Right cardiac atrium (tissue), 5 donors: ENCODE results near the gene ARFIP1. TPM values are rescaled to one million over a fixed set of nuclear protein-coding genes. Genes with fewer than 3 reads are reported as not detected.
"Not testable (repeated sequence)": the region's sequence is repeated elsewhere in the genome, so short reads cannot be mapped to it uniquely, and the experiment has no call there.

Experiments used
- ATAC-seq, 2 donors: fragments of 200-7000 bp; cut with Tn5 transposase; one replicate each; pipeline versions ENCODE4 v1.8.0 to v1.9.1; 2020; ENCODE audit warnings: moderate library complexity in 2 of 2, mild to moderate bottlenecking in 1 of 2
- DNase-seq, 3 donors: peaks; one replicate each; pipeline ENCODE4 v3.0.0-alpha.2; 2020
- H3K27ac ChIP-seq: one replicate; pipeline ENCODE4 v1.5.1; 2013; ENCODE audit warnings: mild to moderate bottlenecking, low read length, control low read depth, moderate library complexity
- H3K27me3 ChIP-seq: one replicate; pipeline ENCODE4 v1.6.1; 2013; ENCODE audit not compliant: control insufficient read depth, insufficient read depth
- H3K4me1 ChIP-seq: one replicate; pipeline ENCODE4 v1.6.1; 2013; ENCODE audit warnings: low read length; ENCODE audit not compliant: control insufficient read depth, insufficient read depth
- H3K4me3 ChIP-seq: one replicate; pipeline ENCODE4 v1.5.1; 2013; ENCODE audit warnings: low read length, control low read depth
- H3K9me3 ChIP-seq: one replicate; pipeline ENCODE4 v1.6.1; 2013; ENCODE audit warnings: low read length; ENCODE audit not compliant: control insufficient read depth
- WGBS: extraction: QIAGEN DNeasy Blood & Tissue Kit; methylation state at CpG from one replicate; pipeline ENCODE4 v1.1.7; 2013; 5-methylcytosine and 5-hydroxymethylcytosine counted together
- intact Hi-C, 4 donors: fragments of 100-400 bp; cut with DNase I; formaldehyde crosslinking; loops; one replicate each; pipeline versions ENCODE4 v1.11.0 to v1.14.0; 2022 to 2023
- polyA plus RNA-seq: library from polyadenylated mRNA; stranded (reverse); fragments of 200-250 nt; gene quantifications from one replicate; pipeline ENCODE4 v1.2.3, GENCODE V29; 2013
- total RNA-seq, 4 donors: library from RNA; stranded (reverse); fragmentation: NEBNext Ultra II Directional; extraction: Animal tissue kit (Norgen Biotek cat#: 25700); gene quantifications; one replicate each; pipeline ENCODE4 v1.2.1, GENCODE V29; 2021
- donor health status: healthy with polysubstance abuse.
- donor health status: DM: no; HTN: yes; CAD: no.
- donor health status: DM: no; HTN: no; CAD: no.
- donor health status: DM: no; HTN: yes; CAD: no; lungs with severe emphysema.
- donor health status: DM: yes; HTN: yes; CAD: no.

Gene ARFIP1
- total and polyA plus RNA-seq, 5 donors: 8.9 to 20.6 (median 18.9) TPM

DNA sequence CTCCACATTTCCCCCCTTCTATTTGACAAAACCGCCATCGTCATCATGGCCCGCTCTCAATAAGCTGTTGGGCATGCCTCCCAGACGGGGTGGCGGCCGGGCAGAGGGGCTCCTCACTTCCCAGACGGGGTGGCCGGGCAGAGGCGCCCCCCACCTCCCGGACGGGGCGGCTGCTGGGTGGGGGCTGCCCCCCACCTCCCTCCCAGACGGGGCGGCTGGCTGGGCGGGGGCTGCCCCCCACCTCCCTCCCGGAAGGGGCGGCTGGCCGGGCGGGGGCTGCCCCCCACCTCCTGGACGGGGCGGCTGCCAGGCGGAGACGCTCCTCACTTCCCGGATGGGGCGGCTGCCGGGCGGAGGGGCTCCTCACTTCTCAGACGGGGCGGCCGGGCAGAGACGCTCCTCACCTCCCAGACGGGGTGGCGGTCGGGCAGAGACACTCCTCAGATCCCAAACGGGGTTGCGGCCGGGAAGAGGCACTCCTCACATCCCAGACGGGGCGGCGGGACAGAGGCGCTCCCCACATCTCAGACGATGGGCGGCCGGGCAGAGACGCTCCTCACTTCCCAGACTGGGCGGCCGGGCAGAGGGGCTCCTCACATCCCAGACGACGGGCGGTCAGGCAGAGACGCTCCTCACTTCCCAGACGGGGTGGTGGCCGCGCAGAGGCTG is 14.6 kb upstream of the ARFIP1 start:
- intact Hi-C loops, H3K27me3 ChIP-seq, H3K4me1 ChIP-seq, H3K9me3 ChIP-seq, H3K4me3 ChIP-seq, ATAC-seq, H3K27ac ChIP-seq: not testable (repeated sequence)
- peak in 1 of 3 donors; percentile 53 for DNase-seq
- WGBS: 93% methylated on average over 54 of the region's 54 CpGs

DNA sequence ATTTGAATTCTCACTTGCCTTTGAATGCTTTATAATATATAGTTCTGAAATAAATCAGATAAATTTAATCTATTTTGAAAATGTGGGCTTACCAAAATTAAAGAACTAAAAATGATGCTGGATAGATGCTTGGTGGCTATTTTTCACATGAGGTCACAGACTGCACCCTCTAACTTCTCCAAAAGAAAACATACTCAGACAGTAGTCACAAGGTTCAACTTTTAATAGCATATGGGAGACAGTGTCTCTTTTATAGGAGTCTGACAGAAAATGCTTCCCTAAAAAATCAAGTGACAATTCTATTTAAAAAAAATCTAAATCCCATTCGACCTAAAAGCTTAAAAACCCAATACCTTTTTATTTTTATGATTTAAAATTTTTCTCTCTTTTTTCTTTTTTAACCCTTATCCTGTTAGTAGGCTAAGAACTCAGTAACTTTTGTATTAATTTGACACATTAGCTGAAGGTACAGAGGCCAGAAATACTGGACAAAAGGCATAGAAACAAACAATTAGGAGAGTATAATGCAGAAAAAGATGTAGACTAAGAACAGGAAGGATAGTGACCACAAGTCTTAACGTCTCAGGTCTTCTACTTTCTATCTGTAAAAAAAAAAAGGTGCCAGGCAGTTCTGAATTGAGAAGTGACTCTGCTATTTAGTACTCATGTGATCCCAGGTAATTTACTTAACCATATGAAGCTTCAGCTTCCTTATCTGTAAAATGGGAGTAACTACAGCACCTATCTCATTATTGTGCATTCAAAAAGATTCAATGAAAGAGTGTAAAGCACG is 7.8 kb upstream of the ARFIP1 start:
- Histone ChIP-seq H3K9me3 (no peaks in the 10 kb centered on the region), H3K4me1 (no peaks in the 10 kb centered on the region), H3K27me3 (no peaks in the 10 kb centered on the region), H3K27ac (no peak overlapping the region), H3K4me3 (no peak overlapping the region)
- DNase-seq (no peak), ATAC-seq (no peak)
- intact Hi-C loops: no loop called here
- WGBS: 57% methylated on average over 3 of the region's 3 CpGs

GRCh38 chr4:152773339-152773738 is 6.4 kb upstream of the ARFIP1 start:
- Histone ChIP-seq H3K27ac (no peak overlapping the region), H3K9me3 (no peaks in the 10 kb centered on the region), H3K4me3 (no peak overlapping the region), H3K4me1 (no peaks in the 10 kb centered on the region), H3K27me3 (no peaks in the 10 kb centered on the region)
- DNase-seq: no peak
- intact Hi-C loops: no loop called here
- no peak for ATAC-seq
- 90% methylated on average over 2 of the region's 2 CpGs for WGBS

DNA sequence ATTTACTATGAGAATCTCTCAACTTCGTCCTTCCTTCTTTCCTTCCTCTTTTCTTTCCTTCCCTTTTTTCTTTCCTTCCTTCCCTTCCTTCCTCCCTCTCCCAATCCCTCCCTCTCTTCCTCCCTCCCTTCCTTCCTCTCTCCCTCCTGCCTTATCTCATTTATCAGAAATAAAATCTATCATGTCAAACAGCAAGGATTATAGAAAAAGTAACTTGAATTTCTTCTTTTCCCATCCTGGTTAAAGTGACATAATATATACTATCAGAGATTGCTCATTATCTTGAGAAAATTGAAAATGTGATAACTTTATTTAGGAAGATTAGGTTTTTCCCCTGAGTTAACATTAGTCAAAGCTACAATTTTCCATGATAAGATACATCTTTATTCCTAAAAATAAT is 5.8 kb upstream of the ARFIP1 start:
- no peak overlapping the region for H3K4me3 ChIP-seq
- no peak overlapping the region for H3K27ac ChIP-seq
- 54% methylated on average over 1 of the region's 1 CpG for WGBS
- intact Hi-C loops: no loop called here
- H3K27me3 ChIP-seq: no peaks in the 10 kb centered on the region
- no peaks in the 10 kb centered on the region for H3K9me3 ChIP-seq
- DNase-seq (no peak), ATAC-seq (no peak)
- H3K4me1 ChIP-seq: no peaks in the 10 kb centered on the region

GRCh38 chr4:152776352-152776751 is 3.4 kb upstream of the ARFIP1 start:
- H3K9me3 ChIP-seq: no peaks in the 10 kb centered on the region
- no peaks in the 10 kb centered on the region for H3K27me3 ChIP-seq
- DNase-seq (no peak), ATAC-seq (no peak)
- H3K4me3 ChIP-seq: no peak overlapping the region
- intact Hi-C loops: no loop called here
- no peaks in the 10 kb centered on the region for H3K4me1 ChIP-seq
- H3K27ac ChIP-seq: no peak overlapping the region

GRCh38 chr4:152777488-152777887 is 2.3 kb upstream of the ARFIP1 start:
- Histone ChIP-seq H3K27me3 (no peaks in the 10 kb centered on the region), H3K4me3 (no peak overlapping the region), H3K9me3 (no peaks in the 10 kb centered on the region), H3K4me1 (no peaks in the 10 kb centered on the region), H3K27ac (no peak overlapping the region)
- 90% methylated on average over 1 of the region's 1 CpG for WGBS
- intact Hi-C loops: no loop called here
- ATAC-seq: no peak
- no peak for DNase-seq

- peak overlapping the region; percentile 59 for H3K27ac ChIP-seq
- H3K4me1 ChIP-seq: no peaks in the 10 kb centered on the region
- H3K9me3 ChIP-seq: no peaks in the 10 kb centered on the region
- WGBS: 2% methylated on average over 30 of the region's 30 CpGs
- no peaks in the 10 kb centered on the region for H3K27me3 ChIP-seq
- ATAC-seq (peak; percentile 29 to 36), DNase-seq (peak in 1 of 3 donors; percentile 66)
- intact Hi-C loops: no loop called here
- peak overlapping the region; percentile 73 for H3K4me3 ChIP-seq
Measured at GRCh38 chr4:152778656-152779512, 870 bp upstream of the ARFIP1 start.

DNA sequence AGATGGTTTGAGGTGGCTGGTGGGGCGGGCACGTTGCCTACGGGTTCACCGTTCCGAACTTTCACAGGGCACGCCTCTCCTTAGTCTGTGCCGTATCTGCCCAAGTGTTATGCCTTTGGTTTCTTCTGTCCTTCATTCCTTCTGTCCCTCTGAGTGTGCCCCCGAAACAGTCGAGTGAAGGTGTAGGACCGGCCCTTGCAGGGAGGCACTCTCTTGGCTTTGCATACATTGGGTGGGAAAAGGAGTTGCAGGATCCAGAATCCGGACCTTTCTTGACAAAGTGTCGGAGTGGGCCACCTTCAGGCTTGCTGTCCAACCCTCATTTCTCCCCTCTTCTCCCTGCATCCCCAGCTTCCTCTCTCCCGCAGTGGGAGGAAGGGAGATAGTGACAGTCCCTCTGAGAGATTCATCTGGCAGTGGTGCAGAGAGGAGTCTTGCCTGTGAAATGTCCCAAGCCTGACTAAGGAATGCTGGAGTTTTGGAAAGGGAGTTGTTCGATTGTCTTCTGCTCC is 569 bp downstream of the ARFIP1 start:
- Histone ChIP-seq H3K4me3 (peak overlapping the region; percentile 73), H3K27me3 (no peaks in the 10 kb centered on the region), H3K9me3 (no peaks in the 10 kb centered on the region), H3K27ac (peak overlapping the region; percentile 80), H3K4me1 (peaks cover 3% of the 10 kb centered on the region)
- DNase-seq: no peak
- peak in 1 of 2 donors; percentile 48 for ATAC-seq
- WGBS: 1% methylated on average over 14 of the region's 14 CpGs
- intact Hi-C loops: no loop called here

GRCh38 chr4:152784490-152785350 is 5.0 kb downstream of the ARFIP1 start:
- Histone ChIP-seq H3K9me3 (no peaks in the 10 kb centered on the region), H3K4me1 (peaks cover 3% of the 10 kb centered on the region), H3K4me3 (no peak overlapping the region), H3K27me3 (no peaks in the 10 kb centered on the region), H3K27ac (no peak overlapping the region)
- WGBS: 84% methylated on average over 4 of the region's 4 CpGs
- ATAC-seq (no peak), DNase-seq (no peak)
- intact Hi-C loops: no loop called here
